Measurements from ENCODE around the gene RER1. TPM values are rescaled to one million over a fixed set of nuclear protein-coding genes. Genes with fewer than 3 reads are reported as not detected.

Gene RER1, protein sequence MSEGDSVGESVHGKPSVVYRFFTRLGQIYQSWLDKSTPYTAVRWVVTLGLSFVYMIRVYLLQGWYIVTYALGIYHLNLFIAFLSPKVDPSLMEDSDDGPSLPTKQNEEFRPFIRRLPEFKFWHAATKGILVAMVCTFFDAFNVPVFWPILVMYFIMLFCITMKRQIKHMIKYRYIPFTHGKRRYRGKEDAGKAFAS
- total RNA-seq (2014; rRNA removed; shearing (Covaris generic)), result 95.4 and 133 TPM in 2 replicates

DNA sequence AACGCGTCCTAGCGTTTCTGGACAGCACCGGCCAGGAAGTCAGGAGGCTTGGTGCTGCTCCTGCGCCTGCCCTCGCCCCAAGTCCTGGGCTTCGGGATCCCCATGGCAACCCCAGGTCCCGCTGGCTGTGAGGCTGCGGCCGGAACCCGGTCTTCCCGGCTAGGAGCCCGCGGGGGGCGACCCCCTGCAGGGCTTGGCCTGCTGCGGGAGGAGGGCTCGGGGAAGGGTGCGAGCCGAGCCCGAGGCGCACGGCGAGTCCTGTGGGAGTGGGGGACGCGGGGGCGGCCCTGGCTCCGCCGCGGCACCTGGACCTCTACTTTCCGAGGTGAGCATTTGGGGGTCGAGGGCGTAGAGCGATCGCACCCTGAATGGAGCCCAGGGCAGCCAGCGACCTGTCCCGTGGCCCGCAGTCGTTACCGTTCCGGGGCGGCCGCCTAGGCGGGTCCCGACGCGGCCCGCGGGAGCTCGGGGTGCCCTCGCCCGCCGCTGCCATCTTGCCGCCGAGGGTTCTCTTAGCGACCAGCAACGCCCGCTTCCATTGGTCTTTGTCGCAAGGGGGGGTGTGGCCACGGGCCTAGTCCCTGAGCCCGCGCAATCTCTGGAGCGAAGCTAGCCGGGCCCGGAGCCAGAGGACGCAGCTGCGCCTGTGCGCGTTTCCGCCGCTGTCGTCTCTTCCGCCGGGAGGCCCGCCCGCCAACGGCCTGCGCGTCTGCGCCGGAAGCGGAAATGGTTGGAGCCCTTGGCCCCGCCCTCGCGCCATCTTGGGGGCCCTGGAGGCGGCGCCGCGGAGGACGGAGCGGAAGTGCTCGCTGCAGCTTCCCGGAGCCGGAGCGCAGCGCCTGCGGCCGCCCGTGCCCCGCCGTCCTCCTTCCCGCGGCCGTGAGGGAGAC is at the start of gene RER1, which contains the start of gene MORN1:
RER1 (plus strand) TSS at position 801 of the 890 bp plus-strand sequence. CDS start 3,950 bp downstream, outside the sequence.
MORN1 (minus strand) TSS at position 514 of the 890 bp plus-strand sequence; CDS start at position 493, 21 bp downstream.
- Histone ChIP-seq H3K36me3 (replicated peaks; ENCODE audit: control insufficient read depth, insufficient read depth, low read length) (peaks cover 8% of the 10 kb centered on the region), H3K27me3 (ENCODE audit: control insufficient read depth, insufficient read depth, low read length) (no peaks in the 10 kb centered on the region), H3K4me3 (ENCODE audit: insufficient read depth, low read depth, low read length) (peak within 1 kb of the TSS; percentile 98)
- DNase-seq, result peak; percentile 100

DNA sequence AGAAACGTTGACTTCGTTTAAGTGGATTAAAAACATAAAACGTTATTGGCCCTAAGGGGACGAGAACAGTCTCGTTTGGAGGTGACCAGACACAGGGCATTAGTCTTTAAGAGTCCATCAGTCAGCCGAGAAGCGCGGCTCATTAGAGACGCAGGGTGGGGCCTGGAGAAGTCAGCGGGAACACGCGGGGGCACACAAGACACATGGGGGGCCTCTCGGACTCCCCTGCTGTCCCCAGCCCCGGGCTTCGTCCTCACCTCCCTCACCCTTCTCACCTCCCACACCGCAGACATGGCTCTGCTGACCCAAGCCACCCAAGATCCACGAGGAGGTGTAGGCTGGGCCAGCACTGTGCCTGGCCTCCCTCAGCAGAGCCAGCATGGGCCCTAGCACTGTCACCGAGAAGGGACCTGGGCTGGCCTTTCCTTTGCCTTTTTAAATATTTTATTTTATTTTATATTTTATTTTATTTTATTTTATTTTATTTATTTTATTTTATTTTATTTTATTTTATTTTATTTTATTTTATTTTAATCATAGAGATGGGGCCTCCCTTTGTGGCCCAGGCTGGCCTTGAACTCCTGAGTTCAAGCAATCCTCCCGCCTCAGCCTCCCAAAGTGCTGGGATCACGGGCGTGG is 49.1 kb upstream of the RER1 start:
- no peak for DNase-seq
- no peak overlapping the region for H3K4me3 ChIP-seq (ENCODE audit: insufficient read depth, low read depth, low read length)

DNA sequence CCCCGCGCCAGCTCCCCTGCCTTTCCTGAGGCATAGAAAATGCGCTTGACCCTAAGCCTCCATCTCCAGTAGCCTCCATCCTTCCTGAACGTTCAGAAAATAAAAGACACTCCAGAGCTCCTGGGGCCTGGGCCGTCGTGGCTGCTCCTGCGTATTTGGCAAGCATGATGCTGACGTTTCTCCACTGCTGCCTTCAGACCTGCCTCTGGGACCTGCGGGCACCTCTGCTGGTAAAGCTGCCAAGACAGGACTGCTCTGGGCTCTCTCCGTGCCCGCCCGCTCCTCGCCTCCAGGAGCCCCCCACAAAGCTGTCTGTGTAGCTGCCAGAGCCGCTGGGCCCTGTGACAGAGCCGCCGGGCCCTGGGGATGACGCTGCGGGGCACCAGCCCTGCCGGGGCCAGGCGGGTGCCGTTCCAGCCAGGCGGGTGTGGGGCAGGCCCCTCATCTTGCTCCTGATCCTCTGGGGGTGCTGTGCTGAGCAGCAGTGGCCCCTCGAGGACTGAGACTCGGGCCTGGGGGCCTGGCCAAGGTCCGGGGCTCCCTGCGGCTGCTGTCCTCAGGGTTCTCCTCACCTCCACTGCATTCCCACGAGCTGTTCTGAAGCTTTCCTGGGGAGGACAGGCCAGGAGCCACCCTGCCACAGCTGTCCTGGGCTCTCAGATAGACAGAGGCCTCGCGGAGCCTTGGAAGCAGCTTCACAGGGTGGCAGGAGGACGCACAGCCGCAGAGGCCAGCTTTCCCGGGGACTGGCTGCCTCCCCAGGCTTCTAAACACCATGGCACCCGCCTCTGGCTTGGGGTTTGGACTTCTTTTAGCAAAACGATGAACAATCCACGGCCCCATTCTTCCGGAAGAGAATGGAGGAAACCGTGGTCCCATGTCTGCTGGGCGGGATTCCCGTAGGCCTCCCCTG is 48.4 kb upstream of the RER1 start:
- H3K36me3 ChIP-seq (replicated peaks; ENCODE audit: control insufficient read depth, insufficient read depth, low read length), result no peaks in the 10 kb centered on the region
- no peaks in the 10 kb centered on the region for H3K27me3 ChIP-seq (ENCODE audit: control insufficient read depth, insufficient read depth, low read length)
- no peak overlapping the region for H3K4me3 ChIP-seq (ENCODE audit: insufficient read depth, low read depth, low read length)
- DNase-seq, result no peak

More for the DNA sequence above, 49.1 kb upstream of the RER1 start:
- Histone ChIP-seq H3K27me3 (ENCODE audit: control insufficient read depth, insufficient read depth, low read length) (no peaks in the 10 kb centered on the region), H3K36me3 (replicated peaks; ENCODE audit: control insufficient read depth, insufficient read depth, low read length) (no peaks in the 10 kb centered on the region)

DNA sequence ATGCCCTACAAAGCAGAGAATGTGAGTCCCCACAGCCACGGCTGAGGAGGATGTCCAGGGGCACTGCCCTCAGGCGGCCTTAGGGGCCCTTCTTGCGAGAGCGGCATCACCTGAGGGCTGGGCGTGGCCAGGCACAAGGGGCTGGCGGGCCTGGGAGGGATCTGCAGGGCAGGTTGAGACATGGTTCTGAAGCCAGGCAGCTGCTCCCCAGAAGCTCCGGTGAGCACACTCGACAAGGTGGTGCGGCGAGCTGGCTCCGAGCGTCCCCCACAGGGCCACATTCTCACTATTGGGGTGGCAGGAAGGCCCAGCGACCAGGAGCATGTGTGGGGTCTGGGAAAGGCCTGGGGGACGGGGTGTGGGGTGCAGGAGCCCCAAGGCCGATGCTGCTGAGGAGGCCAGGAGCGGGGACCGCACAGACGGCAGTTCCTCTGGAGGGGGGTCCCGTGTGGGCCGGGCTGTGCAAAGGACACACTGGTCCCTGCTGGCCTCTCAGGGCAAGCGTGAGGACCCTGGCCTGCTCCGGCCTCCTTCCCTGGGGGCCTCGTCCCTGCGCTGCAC is 47.4 kb upstream of the RER1 start:
- no peak overlapping the region for H3K4me3 ChIP-seq (ENCODE audit: insufficient read depth, low read depth, low read length)
- no peak for DNase-seq
- H3K36me3 ChIP-seq (replicated peaks; ENCODE audit: control insufficient read depth, insufficient read depth, low read length), result no peaks in the 10 kb centered on the region
- no peaks in the 10 kb centered on the region for H3K27me3 ChIP-seq (ENCODE audit: control insufficient read depth, insufficient read depth, low read length)

DNA sequence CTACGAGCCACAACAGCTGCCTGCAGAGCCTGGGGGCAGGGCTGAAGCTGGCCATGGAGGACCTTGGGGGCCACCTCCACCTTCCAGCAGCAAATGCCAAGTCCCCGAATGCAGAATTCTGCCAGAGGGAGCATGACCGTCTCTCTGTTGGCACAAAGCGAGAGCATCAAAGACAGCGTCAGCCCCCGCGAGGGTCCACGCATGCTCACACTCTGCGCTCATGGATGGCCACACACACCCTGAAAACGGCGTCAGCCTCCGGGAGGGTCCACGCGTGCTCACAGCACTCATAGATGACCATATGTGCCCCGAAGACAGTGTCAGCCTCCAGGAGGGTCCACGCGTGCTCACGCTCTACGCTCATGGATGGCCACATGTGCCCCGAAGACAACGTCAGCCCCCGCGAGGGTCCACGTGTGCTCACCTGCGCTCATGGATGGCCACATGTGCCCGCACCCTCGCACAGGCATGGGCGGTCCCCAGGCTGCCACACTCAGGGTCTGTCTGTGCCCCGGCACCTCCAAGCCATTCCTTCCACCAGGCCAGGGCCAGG is 46.8 kb upstream of the RER1 start:
- H3K36me3 ChIP-seq (replicated peaks; ENCODE audit: control insufficient read depth, insufficient read depth, low read length), result no peaks in the 10 kb centered on the region
- DNase-seq, result no peak
- H3K4me3 ChIP-seq (ENCODE audit: insufficient read depth, low read depth, low read length), result no peak overlapping the region
- no peaks in the 10 kb centered on the region for H3K27me3 ChIP-seq (ENCODE audit: control insufficient read depth, insufficient read depth, low read length)

DNA sequence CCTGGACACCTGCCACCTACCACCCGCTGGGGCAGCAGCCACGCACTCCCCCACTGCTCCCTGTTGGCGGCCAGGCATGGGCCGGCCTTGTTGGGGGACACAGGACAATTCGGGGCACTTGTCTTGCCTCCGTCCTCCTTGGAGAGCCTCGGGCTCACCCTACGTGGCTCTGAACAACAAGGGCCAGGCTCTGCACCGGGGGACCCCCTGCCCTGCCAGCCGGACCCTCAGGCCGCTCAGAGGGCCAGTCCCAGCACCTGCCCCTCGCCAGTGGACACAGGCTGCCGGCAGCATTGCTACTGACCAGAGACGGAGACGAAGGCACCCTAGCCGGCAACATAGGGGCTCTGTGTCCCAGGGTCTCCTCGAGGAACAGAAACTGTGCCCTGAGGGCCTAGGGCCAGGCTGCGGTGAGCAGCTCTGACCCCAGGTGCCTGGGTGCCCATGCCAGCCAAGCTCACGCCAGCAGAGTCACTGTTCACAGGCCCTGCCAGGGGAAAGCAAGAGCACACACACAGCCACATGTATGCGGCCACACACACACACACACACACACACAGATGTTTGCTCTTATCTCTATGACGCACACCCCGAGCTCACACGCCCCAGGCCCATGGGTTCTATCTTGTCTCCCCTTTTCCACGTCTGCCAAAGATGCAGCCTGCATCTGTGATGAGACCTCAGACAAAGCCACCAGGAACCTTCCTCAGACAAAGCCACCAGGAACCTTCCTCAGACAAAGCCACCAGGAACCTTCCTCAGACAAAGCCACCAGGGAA is 46.2 kb upstream of the RER1 start:
- DNase-seq, result no peak
- no peaks in the 10 kb centered on the region for H3K27me3 ChIP-seq (ENCODE audit: control insufficient read depth, insufficient read depth, low read length)
- no peaks in the 10 kb centered on the region for H3K36me3 ChIP-seq (replicated peaks; ENCODE audit: control insufficient read depth, insufficient read depth, low read length)
- H3K4me3 ChIP-seq (ENCODE audit: insufficient read depth, low read depth, low read length), result no peak overlapping the region

DNA sequence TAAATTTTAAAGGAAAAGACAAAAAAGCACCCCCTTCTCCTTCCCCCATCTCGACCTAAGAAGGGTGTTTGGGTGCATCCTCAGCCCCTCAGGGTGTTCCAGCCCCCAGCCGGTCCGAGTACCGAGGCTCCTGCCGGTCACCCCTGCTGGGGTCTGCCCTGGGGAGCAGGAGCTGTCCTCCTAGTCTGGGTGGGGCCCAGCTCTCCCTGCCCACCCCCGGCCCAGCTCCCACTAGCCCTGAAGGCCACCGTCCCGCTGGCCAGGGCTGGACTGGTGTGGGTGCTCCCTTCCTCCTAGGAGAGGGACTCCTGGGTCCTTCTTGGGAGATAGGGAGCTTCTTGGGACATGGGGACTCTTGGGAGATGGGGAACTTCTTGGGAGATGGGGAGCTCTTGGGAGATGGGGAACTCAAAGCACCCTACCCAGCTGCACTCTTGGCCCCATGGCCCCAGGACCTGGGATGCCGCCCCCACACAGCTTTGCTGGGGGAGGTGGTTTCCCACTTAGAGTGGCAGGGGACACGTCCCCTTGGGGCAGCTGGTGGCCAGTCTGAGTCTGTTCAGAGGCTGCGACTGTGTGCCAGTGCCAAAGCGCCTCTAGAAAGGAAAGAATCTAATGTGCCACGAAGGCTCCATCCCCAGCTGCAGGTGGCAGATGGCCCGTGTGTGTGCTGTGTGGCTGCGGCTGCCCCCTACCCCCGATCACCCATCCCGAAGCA is 44.8 kb upstream of the RER1 start:
- no peaks in the 10 kb centered on the region for H3K36me3 ChIP-seq (replicated peaks; ENCODE audit: control insufficient read depth, insufficient read depth, low read length)
- H3K27me3 ChIP-seq (ENCODE audit: control insufficient read depth, insufficient read depth, low read length), result no peaks in the 10 kb centered on the region
- no peak overlapping the region for H3K4me3 ChIP-seq (ENCODE audit: insufficient read depth, low read depth, low read length)
- no peak for DNase-seq

DNA sequence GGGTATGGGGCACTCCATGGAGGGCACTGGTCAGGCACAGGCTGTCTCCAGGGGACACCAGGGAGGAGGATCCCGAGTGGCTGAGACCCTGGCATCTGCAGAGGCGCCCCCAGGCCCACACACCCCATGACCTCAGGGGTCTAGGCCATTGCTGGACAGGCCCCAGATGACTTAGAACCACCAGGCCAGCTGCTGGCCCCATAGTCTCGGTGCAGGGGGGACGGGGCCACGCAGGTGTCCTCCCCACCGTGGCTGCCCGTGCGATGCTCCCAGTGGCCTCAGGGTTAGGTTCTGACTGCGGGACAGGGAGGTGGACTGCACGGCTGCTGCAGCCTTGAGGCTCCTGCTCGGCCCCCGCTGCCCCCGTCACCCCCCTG is 44.2 kb upstream of the RER1 start:
- Histone ChIP-seq H3K36me3 (replicated peaks; ENCODE audit: control insufficient read depth, insufficient read depth, low read length) (no peaks in the 10 kb centered on the region), H3K27me3 (ENCODE audit: control insufficient read depth, insufficient read depth, low read length) (no peaks in the 10 kb centered on the region), H3K4me3 (ENCODE audit: insufficient read depth, low read depth, low read length) (no peak overlapping the region)
- no peak for DNase-seq

DNA sequence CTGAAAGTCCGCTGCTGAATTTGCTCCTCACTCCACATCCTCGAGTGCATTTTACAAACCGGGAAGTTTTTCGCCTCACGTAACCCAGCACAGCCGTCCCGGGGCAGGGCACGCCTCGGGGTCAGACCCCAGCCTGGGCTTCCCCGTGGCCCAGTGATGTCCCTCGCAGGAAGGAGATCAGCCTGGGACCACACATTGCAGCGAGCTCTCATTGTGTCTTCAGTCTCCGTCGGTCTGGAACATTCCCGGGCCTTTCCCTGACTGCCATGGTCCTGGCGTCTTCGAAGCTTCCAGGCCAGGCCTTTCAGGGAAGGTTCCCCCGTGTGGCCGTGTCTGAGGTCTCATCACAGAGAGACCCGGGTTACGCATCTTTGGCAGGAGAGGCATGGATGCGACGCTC is 43.7 kb upstream of the RER1 start:
- DNase-seq, result no peak
- H3K36me3 ChIP-seq (replicated peaks; ENCODE audit: control insufficient read depth, insufficient read depth, low read length), result no peaks in the 10 kb centered on the region
- no peak overlapping the region for H3K4me3 ChIP-seq (ENCODE audit: insufficient read depth, low read depth, low read length)
- H3K27me3 ChIP-seq (ENCODE audit: control insufficient read depth, insufficient read depth, low read length), result no peaks in the 10 kb centered on the region

DNA sequence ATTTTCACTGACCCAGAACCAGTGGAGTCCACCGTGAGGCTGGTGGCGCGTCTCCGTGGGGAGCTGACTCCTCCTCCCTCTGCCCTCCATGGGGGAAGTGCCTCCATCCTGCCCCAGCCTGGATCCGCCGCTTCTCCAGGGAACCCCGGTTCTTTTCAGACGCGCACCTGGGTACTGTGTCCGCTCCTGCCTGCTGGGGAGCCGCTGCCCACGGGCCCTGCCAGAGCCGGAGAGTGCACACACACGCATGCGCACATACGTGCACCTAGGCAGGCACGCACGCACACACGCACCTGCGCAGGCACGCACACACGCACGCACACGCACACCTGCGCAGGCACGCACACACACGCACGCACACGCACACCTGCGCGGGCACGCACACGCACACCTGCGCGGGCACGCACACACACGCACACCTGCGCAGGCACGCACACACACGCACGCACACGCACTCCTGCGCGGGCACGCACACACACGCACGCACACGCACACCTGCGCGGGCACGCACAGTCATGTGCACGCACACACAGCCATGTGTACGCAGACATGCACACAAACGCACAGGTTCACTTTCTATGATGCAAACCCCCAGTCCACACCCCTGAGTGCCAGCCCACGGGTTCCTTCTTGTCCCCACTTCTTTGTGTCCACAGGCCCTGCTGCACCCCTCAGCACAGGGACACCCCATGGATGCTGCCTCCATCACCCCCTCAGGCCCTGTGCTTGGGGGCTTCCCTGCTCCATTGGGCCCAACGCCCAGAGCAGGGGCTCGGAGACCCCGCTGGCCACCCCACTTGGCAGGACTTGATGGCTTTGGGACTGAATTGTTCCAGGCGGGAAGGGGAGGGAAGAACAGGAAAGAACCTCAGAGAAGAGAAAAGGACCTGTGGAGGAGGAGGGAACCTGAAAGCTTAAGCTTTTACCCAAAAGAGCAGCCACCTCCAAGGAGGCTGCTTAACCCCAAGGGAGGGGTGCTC is 43.0 kb upstream of the RER1 start:
- no peak for DNase-seq
- H3K27me3 ChIP-seq (ENCODE audit: control insufficient read depth, insufficient read depth, low read length), result no peaks in the 10 kb centered on the region
- no peaks in the 10 kb centered on the region for H3K36me3 ChIP-seq (replicated peaks; ENCODE audit: control insufficient read depth, insufficient read depth, low read length)
- no peak overlapping the region for H3K4me3 ChIP-seq (ENCODE audit: insufficient read depth, low read depth, low read length)

DNA sequence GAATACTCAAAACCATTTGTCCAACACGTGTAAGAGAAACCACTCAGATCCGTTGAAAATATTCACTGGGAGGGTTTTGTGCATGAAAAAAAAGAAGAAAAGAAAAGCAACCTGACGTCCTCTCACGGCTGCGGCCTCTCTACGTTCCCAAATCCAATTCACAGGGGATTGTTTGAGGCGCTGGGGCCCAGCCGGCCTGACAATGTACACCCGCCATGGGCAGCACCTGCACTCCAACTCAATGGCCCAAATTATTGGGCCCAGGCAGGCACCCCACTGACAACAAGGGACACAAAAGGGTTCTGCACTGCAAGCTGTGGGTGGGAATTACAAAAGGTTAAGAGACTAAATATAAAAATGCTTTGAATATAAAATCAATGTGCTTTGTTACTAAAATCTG is 41.8 kb upstream of the RER1 start:
- H3K4me3 ChIP-seq (ENCODE audit: insufficient read depth, low read depth, low read length), result no peak overlapping the region
- H3K27me3 ChIP-seq (ENCODE audit: control insufficient read depth, insufficient read depth, low read length), result no peaks in the 10 kb centered on the region
- DNase-seq, result no peak
- no peaks in the 10 kb centered on the region for H3K36me3 ChIP-seq (replicated peaks; ENCODE audit: control insufficient read depth, insufficient read depth, low read length)

DNA sequence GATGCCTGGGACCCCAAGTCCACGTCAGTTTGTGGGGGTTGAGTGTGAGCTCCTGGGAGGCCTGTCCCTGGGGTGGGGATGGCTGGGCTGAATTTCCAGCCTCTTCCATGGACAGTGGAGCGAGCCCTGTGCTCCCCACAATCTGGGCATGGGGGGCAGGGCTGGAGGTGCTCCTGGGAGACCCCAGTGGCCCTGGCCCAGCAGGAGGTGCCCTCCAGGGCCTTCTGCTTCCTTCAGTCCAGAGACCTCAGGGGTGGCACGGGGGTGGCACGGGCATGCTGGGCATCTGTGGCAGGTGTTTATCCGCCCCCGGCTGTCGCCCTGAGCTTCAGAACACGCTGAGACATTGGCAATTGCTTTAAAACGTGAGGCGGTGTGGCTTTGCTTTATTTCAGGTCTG is 41.1 kb upstream of the RER1 start:
- no peaks in the 10 kb centered on the region for H3K36me3 ChIP-seq (replicated peaks; ENCODE audit: control insufficient read depth, insufficient read depth, low read length)
- no peaks in the 10 kb centered on the region for H3K27me3 ChIP-seq (ENCODE audit: control insufficient read depth, insufficient read depth, low read length)

More for the DNA sequence above, 41.1 kb upstream of the RER1 start:
- DNase-seq, result no peak
- no peak overlapping the region for H3K4me3 ChIP-seq (ENCODE audit: insufficient read depth, low read depth, low read length)
